ENCODE measurements around the gene CEACAM4.
"Not testable (repeated sequence)": the region's sequence is repeated elsewhere in the genome, so short reads cannot be mapped to it uniquely, and the experiment has no call there.

Gene CEACAM4

GRCh38 chr19:41584931-41585330, 41.9 kb downstream of the CEACAM4 start:
- DNase-seq (ENCODE audit: low spot score) = no peak

GRCh38 chr19:41584260-41584810, 42.5 kb downstream of the CEACAM4 start:
- no peak for DNase-seq (ENCODE audit: low spot score)

GRCh38 chr19:41582577-41583182, 44.2 kb downstream of the CEACAM4 start:
- DNase-seq (ENCODE audit: low spot score) = not testable (repeated sequence)

GRCh38 chr19:41581068-41581467, 45.8 kb downstream of the CEACAM4 start:
- DNase-seq (ENCODE audit: low spot score) = not testable (repeated sequence)

- DNase-seq (ENCODE audit: low spot score) = no peak
Observed at GRCh38 chr19:41578886-41579285, 48.0 kb downstream of the CEACAM4 start.

GRCh38 chr19:41577833-41578232, 49.0 kb downstream of the CEACAM4 start:
- DNase-seq (ENCODE audit: low spot score) = no peak

- no peak for DNase-seq (ENCODE audit: low spot score)
Observed at GRCh38 chr19:41577144-41577830, 49.6 kb downstream of the CEACAM4 start.

GRCh38 chr19:41575998-41576397, 50.9 kb downstream of the CEACAM4 start, which contains the start of gene CEACAM21:
CEACAM21 (plus strand) TSS chr19:41576166; CDS start chr19:41576275, 109 bp downstream.
- DNase-seq (ENCODE audit: low spot score) = no peak

- peak; percentile 82 for DNase-seq (ENCODE audit: low spot score)
Observed at GRCh38 chr19:41570639-41571112, 56.2 kb downstream of the CEACAM4 start.

- no peak for DNase-seq (ENCODE audit: low spot score)
Observed at GRCh38 chr19:41570179-41570578, 56.7 kb downstream of the CEACAM4 start.

- DNase-seq (ENCODE audit: low spot score) = no peak
Observed at GRCh38 chr19:41569481-41570150, 57.3 kb downstream of the CEACAM4 start.
